Stimulated activated naive CD8-positive, alpha-beta T cell treated with anti-CD3 and anti-CD28 coated beads, Interleukin-15, amount 100 ng/mL, for 72 hours (primary cell): Measurements from ENCODE around the gene SLC2A2.
A peak's percentile ranks its signal among the peaks of the same experiment; 100 is the strongest.

Experiments
- ATAC-seq: fragments of 150-1000 bp; cut with Tn5 transposase; 2 replicates; pipeline ENCODE4 v1.10.0; 2021; ENCODE audit warnings: mild to moderate bottlenecking, moderate library complexity
- DNase-seq, 2 donors: peaks; one replicate each; pipeline ENCODE4 v3.0.0; 2021 to 2022
- H3K27ac Mint-ChIP-seq, 2 donors: one replicate each; pipeline ENCODE4 v1.8.0; 2022; ENCODE audit warnings: mild to moderate bottlenecking in 2 of 2, mixed read lengths in 2 of 2, moderate library complexity in 2 of 2
- H3K27me3 Mint-ChIP-seq: one replicate; pipeline ENCODE4 v1.8.0; 2022; ENCODE audit warnings: mixed read lengths
- H3K4me1 Mint-ChIP-seq: one replicate; pipeline ENCODE4 v1.8.0; 2022; ENCODE audit warnings: mild to moderate bottlenecking, mixed read lengths
- H3K4me3 Mint-ChIP-seq, 2 donors: one replicate each; pipeline ENCODE4 v1.8.0; 2022; ENCODE audit warnings: mild to moderate bottlenecking in 2 of 2, mixed read lengths in 2 of 2, moderate library complexity in 1 of 2
- H3K9me3 Mint-ChIP-seq, 2 donors: one replicate each; pipeline ENCODE4 v1.8.0; 2022; ENCODE audit warnings: mixed read lengths in 2 of 2

SLC2A2 gene

DNA sequence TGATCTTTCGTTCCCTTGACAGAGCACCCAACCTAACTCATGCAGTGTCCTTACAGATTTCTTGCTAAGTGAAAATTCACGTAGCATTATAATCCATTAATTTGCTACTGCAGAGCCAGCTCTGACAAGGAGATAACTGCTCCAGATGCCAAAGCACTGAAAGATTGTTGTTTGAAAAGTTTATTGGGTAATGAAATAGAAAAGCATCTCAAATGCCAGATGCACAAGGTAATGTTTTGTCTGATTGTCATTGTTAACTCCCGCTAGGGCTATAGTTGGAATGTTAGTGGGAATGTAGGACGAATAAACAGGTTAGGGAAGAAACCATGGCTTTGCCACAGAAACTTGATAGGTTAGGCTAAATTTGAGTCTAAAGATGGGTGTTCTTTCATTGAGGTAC is 20.2 kb upstream of the SLC2A2 start:
- H3K27me3 Mint-ChIP-seq, result peaks cover 40% of the 10 kb centered on the region
- H3K27ac Mint-ChIP-seq, result no peak overlapping the region
- no peak overlapping the region for H3K4me3 Mint-ChIP-seq
- DNase-seq (no peak), ATAC-seq (no peak)
- no peaks in the 10 kb centered on the region for H3K4me1 Mint-ChIP-seq
- H3K9me3 Mint-ChIP-seq, result no peaks in the 10 kb centered on the region

GRCh38 chr3:171044835-171045793 is 18.6 kb upstream of the SLC2A2 start:
- Mint-ChIP-seq H3K4me1 (no peaks in the 10 kb centered on the region), H3K27me3 (peaks cover 33% of the 10 kb centered on the region), H3K9me3 (no peaks in the 10 kb centered on the region), H3K4me3 (no peak overlapping the region), H3K27ac (no peak overlapping the region)
- DNase-seq (no peak), ATAC-seq (no peak)

DNA sequence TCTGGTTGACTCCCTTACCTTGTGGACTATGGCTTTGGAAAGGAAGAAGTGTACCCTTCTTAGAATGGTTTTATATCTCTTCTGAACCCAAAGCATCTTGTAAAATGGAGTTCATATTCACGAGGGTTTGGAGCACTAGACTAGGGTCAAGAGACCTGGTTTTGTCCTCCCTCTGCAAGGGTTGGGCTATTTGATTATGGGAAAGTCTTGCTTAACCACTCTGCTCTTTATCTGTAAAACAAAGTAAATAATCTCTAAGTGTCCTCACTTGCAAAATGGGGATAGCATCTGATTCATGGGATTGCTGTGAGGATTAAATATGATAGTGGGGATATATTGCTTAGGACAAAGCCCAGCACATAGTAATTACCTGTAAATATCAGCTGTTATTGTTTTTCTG is 17.9 kb upstream of the SLC2A2 start:
- Mint-ChIP-seq H3K4me1 (no peaks in the 10 kb centered on the region), H3K27me3 (peaks cover 35% of the 10 kb centered on the region), H3K9me3 (no peaks in the 10 kb centered on the region), H3K4me3 (no peak overlapping the region), H3K27ac (no peak overlapping the region)
- DNase-seq (no peak), ATAC-seq (no peak)

- ATAC-seq, result no peak
- no peak for DNase-seq
- Mint-ChIP-seq H3K4me1 (no peaks in the 10 kb centered on the region), H3K9me3 (no peaks in the 10 kb centered on the region), H3K27ac (peak overlapping the region in 1 of 2 donors; percentile 3), H3K4me3 (no peak overlapping the region), H3K27me3 (peaks cover 45% of the 10 kb centered on the region)
These were observed 13.2 kb upstream of the SLC2A2 start for GRCh38 chr3:171039674-171040073.

GRCh38 chr3:171038342-171038741 is 11.8 kb upstream of the SLC2A2 start:
- H3K4me1 Mint-ChIP-seq, result no peaks in the 10 kb centered on the region
- peaks cover 45% of the 10 kb centered on the region for H3K27me3 Mint-ChIP-seq
- no peak overlapping the region for H3K4me3 Mint-ChIP-seq
- no peak overlapping the region for H3K27ac Mint-ChIP-seq
- no peaks in the 10 kb centered on the region for H3K9me3 Mint-ChIP-seq
- DNase-seq (no peak), ATAC-seq (no peak)

DNA sequence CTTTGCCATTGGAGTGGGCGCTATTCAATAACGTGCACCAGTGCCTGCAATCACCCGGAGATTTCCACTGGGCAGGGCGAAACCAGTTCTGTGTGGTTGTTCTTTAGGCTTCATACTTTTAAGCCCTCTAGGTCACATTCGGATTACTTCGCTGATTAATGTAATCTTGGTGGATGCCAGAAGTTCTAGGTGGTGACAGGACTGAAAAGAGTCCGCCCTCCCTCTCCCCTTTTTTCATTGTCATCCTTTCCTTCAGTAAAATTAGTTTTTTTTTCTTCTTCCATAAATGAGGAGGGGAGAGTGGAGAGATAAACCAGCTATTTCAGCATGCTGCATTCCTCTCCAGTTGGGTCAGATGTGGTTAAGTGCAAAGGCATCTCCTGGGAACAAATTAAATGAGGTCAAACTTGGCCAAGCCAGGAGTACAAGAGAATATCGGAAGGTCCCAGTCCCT is 2.3 kb upstream of the SLC2A2 start:
- H3K27me3 Mint-ChIP-seq, result peaks cover 27% of the 10 kb centered on the region
- DNase-seq (no peak), ATAC-seq (peak; percentile 16)
- no peak overlapping the region for H3K27ac Mint-ChIP-seq
- no peaks in the 10 kb centered on the region for H3K9me3 Mint-ChIP-seq
- H3K4me3 Mint-ChIP-seq, result no peak overlapping the region
- H3K4me1 Mint-ChIP-seq, result no peaks in the 10 kb centered on the region

DNA sequence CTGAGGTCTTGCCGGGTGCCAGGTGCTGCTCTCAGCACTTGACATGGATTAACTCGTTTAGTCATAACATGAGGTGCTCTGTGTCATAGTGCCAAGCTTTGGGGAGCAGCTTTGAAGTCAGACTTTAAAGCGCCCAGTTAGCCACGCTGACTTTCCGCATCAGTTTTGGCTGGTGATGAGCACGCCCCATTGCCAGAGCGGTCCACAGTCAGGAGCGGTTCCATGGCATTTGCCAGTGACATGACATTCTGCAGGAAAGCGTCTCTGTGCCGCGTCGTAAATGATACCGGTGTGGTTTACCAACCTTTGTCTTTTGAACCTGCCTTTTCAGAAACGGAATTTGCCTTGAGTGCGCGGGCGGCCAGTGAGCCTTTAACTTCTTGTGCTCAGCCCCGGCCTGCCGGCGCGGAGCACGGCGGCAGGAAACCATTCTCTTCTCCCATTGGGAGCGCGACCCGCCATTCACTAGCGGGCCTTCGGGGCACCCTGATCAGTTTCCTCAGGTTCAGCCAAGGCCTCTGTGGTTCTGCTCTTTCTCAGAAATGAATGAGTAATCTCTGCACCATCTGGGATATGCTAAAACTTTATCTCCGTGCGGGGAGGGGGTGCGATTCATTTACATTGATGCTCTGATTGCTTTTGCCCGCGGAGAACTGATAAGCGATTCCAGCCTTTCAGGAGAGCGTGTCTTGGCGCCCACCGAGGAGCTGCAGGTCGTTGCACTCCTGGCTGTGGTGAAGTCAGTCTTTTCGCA is 1.7 kb upstream of the SLC2A2 start:
- Mint-ChIP-seq H3K27ac (peak overlapping the region in 1 of 2 donors; percentile 29), H3K4me1 (no peaks in the 10 kb centered on the region), H3K9me3 (no peaks in the 10 kb centered on the region), H3K4me3 (no peak overlapping the region), H3K27me3 (peaks cover 28% of the 10 kb centered on the region)
- peak; percentile 93 for ATAC-seq
- peak; percentile 65 to 74 for DNase-seq

DNA sequence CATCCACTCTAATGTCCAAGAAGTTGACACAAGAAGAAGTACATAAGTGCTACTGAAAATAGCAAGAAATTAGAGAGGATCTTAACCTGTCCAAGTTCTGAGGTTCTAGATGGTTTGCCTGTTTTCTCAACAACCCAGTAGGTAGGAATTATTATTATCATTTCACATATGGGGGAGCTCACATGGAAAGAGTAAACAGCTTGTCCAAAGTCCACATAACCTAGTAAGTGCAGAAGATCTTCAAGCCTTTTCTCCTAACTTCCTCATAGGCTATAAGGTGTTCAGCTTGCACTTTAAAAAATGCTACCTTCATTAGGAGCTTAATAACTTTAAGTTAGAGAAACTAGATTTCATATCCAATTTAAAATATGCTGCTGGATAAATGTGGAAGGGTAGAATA is 3.0 kb downstream of the SLC2A2 start:
- H3K9me3 Mint-ChIP-seq, result no peaks in the 10 kb centered on the region
- H3K4me1 Mint-ChIP-seq, result no peaks in the 10 kb centered on the region
- no peak overlapping the region for H3K27ac Mint-ChIP-seq
- no peak for ATAC-seq
- no peak for DNase-seq
- H3K4me3 Mint-ChIP-seq, result no peak overlapping the region
- peaks cover 46% of the 10 kb centered on the region for H3K27me3 Mint-ChIP-seq

DNA sequence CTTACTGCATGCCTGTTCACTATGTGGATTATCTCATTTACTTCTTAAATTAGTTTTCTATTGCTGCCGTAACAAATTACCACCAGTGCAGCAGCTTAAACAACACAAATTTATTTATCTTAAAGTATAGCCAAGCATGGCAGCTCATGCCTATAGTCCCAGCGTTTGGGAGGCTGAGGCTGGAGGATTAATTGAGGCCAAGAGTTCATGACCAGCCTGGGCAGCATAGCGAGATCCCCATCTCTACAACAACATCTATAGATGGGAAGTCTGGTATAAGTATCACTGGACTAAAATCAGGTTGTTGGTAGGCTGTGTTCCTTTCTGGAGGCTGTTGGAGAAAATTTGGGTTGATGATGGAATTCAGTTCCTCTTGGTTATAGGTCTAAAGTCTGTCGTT is 5.1 kb downstream of the SLC2A2 start:
- no peak for DNase-seq
- H3K27me3 Mint-ChIP-seq, result peaks cover 32% of the 10 kb centered on the region
- H3K9me3 Mint-ChIP-seq, result no peaks in the 10 kb centered on the region
- no peak overlapping the region for H3K27ac Mint-ChIP-seq
- no peak overlapping the region for H3K4me3 Mint-ChIP-seq
- no peaks in the 10 kb centered on the region for H3K4me1 Mint-ChIP-seq
- ATAC-seq, result no peak

DNA sequence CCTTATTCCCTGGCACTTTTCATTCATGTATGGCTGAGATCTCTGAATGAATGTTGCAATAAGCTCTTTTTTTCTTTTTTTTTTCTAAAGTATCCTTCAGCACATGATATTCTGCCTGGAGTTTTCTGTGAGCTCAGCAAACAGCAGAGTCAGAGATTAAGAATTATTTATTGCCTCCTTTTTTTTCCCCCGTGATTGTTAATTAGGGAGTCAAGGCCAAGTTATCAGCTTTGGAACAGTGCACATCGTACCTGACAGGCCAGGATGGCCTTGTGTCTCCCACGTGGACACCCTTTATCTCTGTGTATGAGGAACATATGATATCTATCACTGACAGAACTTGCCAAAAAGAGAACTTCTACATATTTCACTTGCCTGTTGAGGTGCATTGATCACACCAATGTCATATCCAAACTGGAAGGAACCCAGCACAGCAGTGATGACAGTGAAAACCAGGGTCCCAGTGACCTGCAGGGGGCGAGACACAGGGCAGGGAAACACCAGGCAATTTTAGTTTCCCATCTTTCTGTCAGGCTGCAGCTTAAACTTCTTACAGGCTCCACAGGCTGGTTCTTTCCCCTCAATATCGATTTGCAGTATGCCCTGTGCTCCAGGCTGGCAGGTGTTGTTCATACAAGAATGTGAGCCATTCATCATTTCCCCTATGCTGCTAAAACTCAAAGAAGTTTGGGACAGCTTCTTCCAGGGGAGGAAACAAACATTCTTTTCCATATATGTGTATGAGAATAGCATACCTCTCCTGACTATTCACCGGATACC is 8.2 kb downstream of the SLC2A2 start:
- DNase-seq (no peak), ATAC-seq (no peak)
- H3K27me3 Mint-ChIP-seq, result peaks cover 20% of the 10 kb centered on the region

GRCh38 chr3:171013822-171014748 is 12.4 kb downstream of the SLC2A2 start:
- Mint-ChIP-seq H3K4me3 (no peak overlapping the region), H3K4me1 (no peaks in the 10 kb centered on the region), H3K27ac (no peak overlapping the region), H3K9me3 (no peaks in the 10 kb centered on the region), H3K27me3 (peaks cover 4% of the 10 kb centered on the region)
- ATAC-seq (no peak), DNase-seq (no peak)

More for the DNA sequence above, 8.2 kb downstream of the SLC2A2 start:
- no peak overlapping the region for H3K4me3 Mint-ChIP-seq
- no peaks in the 10 kb centered on the region for H3K4me1 Mint-ChIP-seq
- no peak overlapping the region for H3K27ac Mint-ChIP-seq
- no peaks in the 10 kb centered on the region for H3K9me3 Mint-ChIP-seq

GRCh38 chr3:171011873-171012336 is 14.6 kb downstream of the SLC2A2 start:
- ATAC-seq (no peak), DNase-seq (no peak)
- H3K4me1 Mint-ChIP-seq, result no peaks in the 10 kb centered on the region
- H3K9me3 Mint-ChIP-seq, result no peaks in the 10 kb centered on the region
- no peak overlapping the region for H3K4me3 Mint-ChIP-seq
- H3K27ac Mint-ChIP-seq, result no peak overlapping the region
- H3K27me3 Mint-ChIP-seq, result peaks cover 7% of the 10 kb centered on the region

GRCh38 chr3:171011109-171011872 is 15.2 kb downstream of the SLC2A2 start:
- no peak overlapping the region for H3K27ac Mint-ChIP-seq
- no peak overlapping the region for H3K4me3 Mint-ChIP-seq
- no peaks in the 10 kb centered on the region for H3K9me3 Mint-ChIP-seq
- DNase-seq (no peak), ATAC-seq (no peak)
- peaks cover 7% of the 10 kb centered on the region for H3K27me3 Mint-ChIP-seq
- H3K4me1 Mint-ChIP-seq, result no peaks in the 10 kb centered on the region

DNA sequence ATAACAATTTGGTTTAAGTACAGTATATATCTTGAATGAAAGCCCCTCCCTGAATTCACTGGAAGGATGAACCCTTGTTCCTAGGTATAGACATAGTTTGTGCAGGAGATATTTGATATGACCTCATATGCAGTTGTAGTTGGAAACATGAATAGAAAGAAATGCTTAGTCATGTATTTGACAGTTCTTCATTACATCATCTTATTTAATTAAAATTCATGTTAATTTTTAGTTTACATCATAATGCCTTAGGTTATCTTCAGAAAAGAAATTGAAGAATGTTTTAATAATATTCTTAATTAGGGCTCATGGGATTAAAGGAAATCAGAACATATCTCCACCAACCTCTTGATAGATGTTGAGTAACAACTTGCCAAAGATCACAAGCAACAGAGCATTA is 19.2 kb downstream of the SLC2A2 start:
- Mint-ChIP-seq H3K27ac (no peak overlapping the region), H3K27me3 (peaks cover 7% of the 10 kb centered on the region), H3K4me3 (no peak overlapping the region), H3K9me3 (no peaks in the 10 kb centered on the region), H3K4me1 (no peaks in the 10 kb centered on the region)
- ATAC-seq (no peak), DNase-seq (no peak)
